H1 (cell line): ENCODE results near the gene ZNF641. TPM values are rescaled to one million over a fixed set of nuclear protein-coding genes. Genes with fewer than 3 reads are reported as not detected.

ENCODE experiments used
- CTCF ChIA-PET: fragments of 300-600 bp; sonication (Branson Sonifier 250); formaldehyde crosslinking; loops from one replicate; lab custom pipeline; 2021; ENCODE audit not compliant: partially characterized antibody; lab: Charles Lee
- POLR2A ChIA-PET: fragments of 300-600 bp; sonication (Branson Sonifier 250); formaldehyde crosslinking; loops from one replicate; lab custom pipeline; 2021; ENCODE audit warnings: inconsistent platforms; ENCODE audit not compliant: partially characterized antibody; lab: Charles Lee
- DNase-seq, 2 experiments: peaks; one replicate each; pipeline versions ENCODE4 v3.0.0 to v3.0.0-alpha.2; 2010 to 2022; ENCODE audit warnings: low spot score in 2 of 2, low read depth in 1 of 2, mixed read lengths in 1 of 2
- FAIRE-seq: peaks from 2 replicates; lab custom pipeline; 2011; peaks lifted over from hg19 to GRCh38; lab: Jason Lieb, UNC
- H2AFZ ChIP-seq: 2 replicates; pipeline ENCODE4 v1.8.1; 2012; ENCODE audit warnings: low read length, inconsistent platforms
- H2AK5ac ChIP-seq: 2 replicates; pipeline ENCODE4 v1.6.1; 2013; ENCODE audit warnings: low read depth, low read length
- H2BK120ac ChIP-seq: replicated peaks from 2 replicates; pipeline ENCODE3; 2013; ENCODE audit warnings: low read depth, low read length, inconsistent platforms
- H2BK12ac ChIP-seq: 2 replicates; pipeline ENCODE4 v1.6.1; 2013; ENCODE audit warnings: low read depth, low read length
- H2BK15ac ChIP-seq: 2 replicates; pipeline ENCODE4 v1.6.1; 2013; ENCODE audit warnings: low read length
- H2BK20ac ChIP-seq: 2 replicates; pipeline ENCODE4 v1.6.1; 2013; ENCODE audit warnings: low read length
- H2BK5ac ChIP-seq: 2 replicates; pipeline ENCODE4 v1.6.1; 2013; ENCODE audit warnings: low read depth, low read length
- H3K14ac ChIP-seq: 2 replicates; pipeline ENCODE4 v1.6.1; 2013; ENCODE audit warnings: inconsistent platforms; ENCODE audit not compliant: insufficient read length
- H3K18ac ChIP-seq: 2 replicates; pipeline ENCODE4 v1.6.1; 2013; ENCODE audit warnings: low read length; ENCODE audit errors: extremely low read depth
- H3K23ac ChIP-seq: 2 replicates; pipeline ENCODE4 v1.6.1; 2013; ENCODE audit warnings: inconsistent platforms; ENCODE audit not compliant: insufficient read length
- H3K23me2 ChIP-seq: 2 replicates; pipeline ENCODE4 v1.6.1; 2013; ENCODE audit warnings: low read depth, low read length
- H3K27ac ChIP-seq: 2 replicates; pipeline ENCODE4 v1.6.1; 2011; ENCODE audit warnings: low read depth, low read length, inconsistent platforms
- H3K27me3 ChIP-seq, 4 experiments: replicated peaks in 1 of 4; 1 replicate in 1 of 4; 2 replicates in 3 of 4; pipeline versions ENCODE4 v1.6.1 to v1.8.1; 2011 to 2013; ENCODE audit warnings: low read length in 3 of 4, mild to moderate bottlenecking in 3 of 4, inconsistent platforms in 2 of 4, mixed read lengths in 2 of 4, moderate library complexity in 1 of 4; ENCODE audit not compliant: control insufficient read depth in 3 of 4, insufficient read depth in 3 of 4; ENCODE audit errors: extremely low read depth in 1 of 4
- H3K36me3 ChIP-seq, 4 experiments: 2 replicates each; pipeline versions ENCODE4 v1.6.1 to v1.8.1; 2011 to 2013; ENCODE audit warnings: mild to moderate bottlenecking in 4 of 4, low read length in 3 of 4, moderate library complexity in 2 of 4, control low read depth in 1 of 4, inconsistent platforms in 1 of 4; ENCODE audit not compliant: insufficient read depth in 4 of 4, control insufficient read depth in 2 of 4
- H3K4ac ChIP-seq: replicated peaks from 2 replicates; pipeline ENCODE3; 2013; ENCODE audit warnings: low read length, low read depth, mixed read lengths, inconsistent platforms; ENCODE audit not compliant: insufficient read length
- H3K4me1 ChIP-seq, 4 experiments: replicated peaks in 1 of 4; 1 replicate in 1 of 4; 2 replicates in 3 of 4; pipeline versions ENCODE4 v1.6.1 to v1.8.1; 2011 to 2013; ENCODE audit warnings: low read length in 3 of 4, inconsistent platforms in 2 of 4, mixed read lengths in 1 of 4; ENCODE audit not compliant: insufficient read depth in 4 of 4, control insufficient read depth in 3 of 4
- H3K4me2 ChIP-seq, 2 experiments: 2 replicates each; pipeline versions ENCODE4 v1.6.1 to v1.8.1; 2011 to 2013; ENCODE audit warnings: low read depth in 2 of 2, low read length in 2 of 2, control low read depth in 1 of 2, inconsistent platforms in 1 of 2, mild to moderate bottlenecking in 1 of 2; ENCODE audit not compliant: insufficient read depth in 1 of 2
- H3K4me3 ChIP-seq, 4 experiments: fragments of 200-600, 300-600 bp in 1 of 4; sonication (generic), shearing (Covaris generic), sonication (Bioruptor Twin) in 1 of 4; 2 replicates each; pipeline versions ENCODE4 v1.5.1 to v1.8.1; 2011 to 2016; ENCODE audit warnings: low read length in 4 of 4, low read depth in 3 of 4, control low read depth in 2 of 4, inconsistent platforms in 2 of 4, mild to moderate bottlenecking in 2 of 4, mixed read lengths in 1 of 4, moderate library complexity in 1 of 4; ENCODE audit not compliant: insufficient read depth in 2 of 4; ENCODE audit errors: extremely low read depth in 1 of 4
- H3K56ac ChIP-seq: replicated peaks from 2 replicates; pipeline ENCODE3; 2013; ENCODE audit warnings: low read depth, mild to moderate bottlenecking, mixed read lengths, low read length, inconsistent platforms; ENCODE audit not compliant: insufficient read length
- H3K79me1 ChIP-seq: 2 replicates; pipeline ENCODE4 v1.6.1; 2013; ENCODE audit warnings: low read depth, low read length, control low read depth
- H3K79me2 ChIP-seq, 2 experiments: 2 replicates each; pipeline versions ENCODE4 v1.6.1 to v1.8.1; 2012 to 2013; ENCODE audit warnings: low read length in 2 of 2, mild to moderate bottlenecking in 2 of 2, inconsistent platforms in 1 of 2; ENCODE audit not compliant: insufficient read depth in 2 of 2, control insufficient read depth in 1 of 2
- H3K9ac ChIP-seq, 4 experiments: replicated peaks in 1 of 4; 1 replicate in 1 of 4; 2 replicates in 3 of 4; pipeline versions ENCODE4 v1.6.1 to v1.8.1; 2011 to 2013; ENCODE audit warnings: low read depth in 3 of 4, low read length in 3 of 4, control low read depth in 2 of 4, mild to moderate bottlenecking in 2 of 4, moderate library complexity in 2 of 4, inconsistent platforms in 1 of 4; ENCODE audit errors: extremely low read depth in 1 of 4
- H3K9me3 ChIP-seq, 2 experiments: 2 replicates each; pipeline versions ENCODE4 v1.6.1 to v1.8.1; 2012 to 2013; ENCODE audit warnings: mild to moderate bottlenecking in 2 of 2, moderate library complexity in 2 of 2, control low read depth in 1 of 2, inconsistent platforms in 1 of 2, low read depth in 1 of 2, low read length in 1 of 2, mixed read lengths in 1 of 2; ENCODE audit not compliant: insufficient read depth in 2 of 2
- H4K20me1 ChIP-seq, 2 experiments: replicated peaks in 1 of 2; 2 replicates each; pipeline versions ENCODE3 to v1.8.1; 2011 to 2013; ENCODE audit warnings: inconsistent platforms in 2 of 2, low read length in 2 of 2, mild to moderate bottlenecking in 1 of 2; ENCODE audit not compliant: insufficient read depth in 2 of 2, control insufficient read depth in 1 of 2
- H4K5ac ChIP-seq: 2 replicates; pipeline ENCODE4 v1.6.1; 2013; ENCODE audit warnings: low read length, low read depth, mixed read lengths, inconsistent platforms; ENCODE audit not compliant: insufficient read length
- H4K8ac ChIP-seq: 2 replicates; pipeline ENCODE4 v1.8.0; 2013; ENCODE audit warnings: mild to moderate bottlenecking, moderate library complexity, low read length, inconsistent platforms; ENCODE audit not compliant: insufficient read depth; ENCODE audit errors: extremely low read depth
- H4K91ac ChIP-seq: replicated peaks from 2 replicates; pipeline ENCODE3; 2013; ENCODE audit warnings: low read length, mixed read lengths, inconsistent platforms; ENCODE audit not compliant: insufficient read length
- CREB1 ChIP-seq: IDR thresholded peaks from 2 replicates; pipeline ENCODE4 v1.6.1; 2012; ENCODE audit warnings: inconsistent platforms
- E2F6 ChIP-seq: IDR thresholded peaks from 2 replicates; pipeline ENCODE4 v1.6.1; 2012; ENCODE audit warnings: inconsistent platforms
- PHF8 ChIP-seq: fragments of 200-600 bp; sonication (generic); conservative IDR thresholded peaks from 2 replicates; pipeline ENCODE4 v1.7.1; 2012; ENCODE audit warnings: low read depth, mild to moderate bottlenecking, inconsistent platforms, low read length, moderate library complexity
- SIX5 ChIP-seq: IDR thresholded peaks from 2 replicates; pipeline ENCODE4 v1.6.1; 2011; ENCODE audit warnings: mild to moderate bottlenecking, low read depth, low read length
- SP2 ChIP-seq: IDR thresholded peaks from 2 replicates; pipeline ENCODE4 v1.6.1; 2012; ENCODE audit warnings: mild to moderate bottlenecking, low read length, inconsistent platforms
- SP4 ChIP-seq: IDR thresholded peaks from 2 replicates; pipeline ENCODE4 v1.6.1; 2012; ENCODE audit warnings: low read length, inconsistent platforms
- TBP ChIP-seq: IDR thresholded peaks from 2 replicates; pipeline ENCODE4 v1.6.1; 2011; ENCODE audit warnings: low read depth, low read length, improper control_type of control experiment
- WGBS, 2 experiments: shearing (Covaris generic) in 1 of 2; methylation state at CpG; one replicate each; pipeline versions ENCODE4 v1.1.6 to v1.1.7; 2013 to 2015; ENCODE audit warnings: low lambda C conversion rate in 2 of 2, mixed read lengths in 2 of 2, inconsistent platforms in 1 of 2, low coverage in 1 of 2, missing lambda C conversion rate in 1 of 2; ENCODE audit not compliant: insufficient replicate concordance in 2 of 2, insufficient coverage in 1 of 2, insufficient read length in 1 of 2; ENCODE audit errors: extremely low coverage in 1 of 2, missing lambda C conversion rate in 1 of 2; 5-methylcytosine and 5-hydroxymethylcytosine counted together
- long read RNA-seq, 2 experiments: library from RNA in 1 of 2; library from capped mRNA in 1 of 2; stranded (forward); transcript quantifications; one replicate each; pipeline ENCODE4 v2.0.0, GENCODE V29; 2021; ENCODE audit warnings: inconsistent platforms in 1 of 2
- polyA minus RNA-seq, 3 experiments: library from RNA; depleted of rRNA, polyadenylated mRNA; stranded (reverse); fragments of >200 nt; gene quantifications; 1 replicate in 2 of 3; 2 replicates in 1 of 3; pipeline ENCODE4 v1.2.3, GENCODE V29; 2011
- polyA plus RNA-seq, 7 experiments: library from polyadenylated mRNA; depleted of rRNA in 3 of 7; stranded (reverse) in 5 of 7; unstranded in 2 of 7; fragments of >200 nt in 5 of 7; fragments of 200-250 nt in 2 of 7; gene quantifications; 1 replicate in 5 of 7; 2 replicates in 1 of 7; 4 replicates in 1 of 7; pipeline versions ENCODE4 v1.2.1 to v1.2.3, GENCODE V29; 2011 to 2013; ENCODE audit warnings: missing spikeins in 2 of 7, mixed read lengths in 2 of 7
- total RNA-seq: library from RNA; stranded (reverse); fragmentation: NEBNext Ultra II Directional; extraction: Animal tissue kit (Norgen Biotek cat#: 25700); gene quantifications from 2 replicates; pipeline ENCODE4 v1.2.1, GENCODE V29; 2021

ZNF641 gene
- total RNA-seq: 6.2 and 7.8 TPM in 2 replicates
- 1.5 and 2.4 TPM in 2 replicates for polyA plus RNA-seq (2011; rRNA removed)
- 2.1 TPM for polyA plus RNA-seq (2011; cell fraction: cytosol; rRNA removed)
- polyA plus RNA-seq (2011; cell fraction: nucleus; rRNA removed): 3.4 TPM
- 3.4 to 5.0 TPM (median 4.1 TPM) in 4 replicates for polyA plus RNA-seq (2012, experiment 1 of 2)
- polyA plus RNA-seq (2012, experiment 2 of 2): 1.4 TPM
- polyA plus RNA-seq (2013, experiment 1 of 2): 3.0 TPM
- polyA plus RNA-seq (2013, experiment 2 of 2): 3.4 TPM
- 7.4 and 8.0 TPM in 2 replicates for polyA minus RNA-seq (2011; rRNA and poly(A)+ RNA removed)
- polyA minus RNA-seq (2011; cell fraction: cytosol; rRNA and poly(A)+ RNA removed): 3.8 TPM
- polyA minus RNA-seq (2011; cell fraction: nucleus; rRNA and poly(A)+ RNA removed): 11.6 TPM
- long read RNA-seq, experiment 1, partial matches to known transcripts: 0 of 4 reads
- long read RNA-seq, experiment 1, other reads (novel, unspliced or antisense): 4 of 4 reads
- long read RNA-seq, experiment 2, partial matches to known transcripts: 0 of 2 reads
- long read RNA-seq, experiment 2, other reads (novel, unspliced or antisense): 1 of 2 reads

- Histone ChIP-seq H2BK20ac (no peak within 1 kb of the TSS), H3K56ac (peak within 1 kb of the TSS; percentile 25), H4K91ac (no peak within 1 kb of the TSS), H3K36me3 (no peaks in the 10 kb centered on the region; a peak in 1 of 8 replicates), H2AFZ (peak within 1 kb of the TSS; percentile 93), H3K18ac (no peak within 1 kb of the TSS; the same call in 1 of the 2 replicates), H3K79me2 (no peaks in the 10 kb centered on the region), H3K14ac (no peak within 1 kb of the TSS), H3K9ac (peak within 1 kb of the TSS; percentile 31 to 67 (median 46); a peak in 6 of 7 replicates), H4K20me1 (no peaks in the 10 kb centered on the region), H2BK5ac (no peak within 1 kb of the TSS; the same call in 1 of the 2 replicates), H3K23me2 (peaks cover 4% of the 10 kb centered on the region), H2BK12ac (no peak within 1 kb of the TSS), H3K79me1 (no peaks in the 10 kb centered on the region), H3K23ac (no peak within 1 kb of the TSS), H3K4ac (no peak within 1 kb of the TSS), H3K4me2 (peak within 1 kb of the TSS; percentile 92), H2AK5ac (no peak within 1 kb of the TSS), H4K5ac (peak within 1 kb of the TSS; percentile 1), H3K4me3 (peak within 1 kb of the TSS; percentile 55 to 93 (median 90)), H4K8ac (peak within 1 kb of the TSS; percentile 45), H3K27me3 (peaks cover 0 to 3% (median 1%) of the 10 kb centered on the region in 4 experiments; a peak in 2 of 7 replicates), H3K27ac (no peak within 1 kb of the TSS), H3K9me3 (no peaks in the 10 kb centered on the region), H2BK120ac (no peak within 1 kb of the TSS), H2BK15ac (no peak within 1 kb of the TSS), H3K4me1 (peaks cover 0 to 4% (median 1%) of the 10 kb centered on the region in 4 experiments; a peak in 2 of 7 replicates)
- WGBS, 2 experiments: 0% methylated on average over 13 of the region's 61 CpGs; no CpG with 5 or more reads in 1 of the 2 experiments
- ChIA-PET POLR2A (no interaction called here), CTCF (no interaction called here)
- FAIRE-seq: no peak
- peak in 1 of 2 experiments; percentile 80 for DNase-seq
- peak; percentile 44 for TF ChIP-seq PHF8
- peak; percentile 32; the same call in 1 of the 2 replicates for TF ChIP-seq CREB1
- no peak for TF ChIP-seq SP4
- no peak for TF ChIP-seq TBP
- no peak for TF ChIP-seq SP2
- TF ChIP-seq E2F6: no peak
- TF ChIP-seq SIX5: no peak
Observed at GRCh38 chr12:48350249-48351021, at the start of gene ZNF641. ZNF641 (minus strand) TSS chr12:48350919; CDS start chr12:48348090, 2,829 bp downstream.
